NCI-H774 (cell line): Measurements from ENCODE around the gene GLCCI1.

Experiments used
- DNase-seq: peaks from one replicate; lab custom pipeline; 2025; lab: John Stamatoyannopoulos, UW

Gene GLCCI1

GRCh38 chr7:7968544-7969305 lies at the start of gene GLCCI1:
Gene GLCCI1, plus strand, starts transcription at chr7:7968796. Its CDS starts 555 bp downstream, at chr7:7969351.
- DNase-seq: peak; percentile 98

GRCh38 chr7:7919449-7919945 lies 49.1 kb upstream of the GLCCI1 start:
- DNase-seq: no peak

- DNase-seq: no peak
Measured at GRCh38 chr7:7920056-7920455, 48.5 kb upstream of the GLCCI1 start.

- DNase-seq: peak; percentile 6
Measured at GRCh38 chr7:7920481-7920880, 48.1 kb upstream of the GLCCI1 start.

GRCh38 chr7:7921830-7922229 lies 46.8 kb upstream of the GLCCI1 start:
- no peak for DNase-seq

- no peak for DNase-seq
Measured at GRCh38 chr7:7922684-7923385, 45.8 kb upstream of the GLCCI1 start.

- DNase-seq: no peak
Measured at GRCh38 chr7:7923818-7924217, 44.8 kb upstream of the GLCCI1 start.

GRCh38 chr7:7924303-7924702 lies 44.3 kb upstream of the GLCCI1 start:
- no peak for DNase-seq

GRCh38 chr7:7931626-7932025 lies 37.0 kb upstream of the GLCCI1 start:
- DNase-seq: no peak

GRCh38 chr7:7932553-7932952 lies 36.0 kb upstream of the GLCCI1 start:
- no peak for DNase-seq

- no peak for DNase-seq
Measured at GRCh38 chr7:7933915-7934526, 34.6 kb upstream of the GLCCI1 start.

- no peak for DNase-seq
Measured at GRCh38 chr7:7934945-7935344, 33.7 kb upstream of the GLCCI1 start.

GRCh38 chr7:7938471-7938870 lies 30.1 kb upstream of the GLCCI1 start:
- no peak for DNase-seq

- no peak for DNase-seq
Measured at GRCh38 chr7:7943951-7944350, 24.6 kb upstream of the GLCCI1 start.

GRCh38 chr7:7944619-7945282 lies 23.8 kb upstream of the GLCCI1 start:
- DNase-seq: no peak

GRCh38 chr7:7946486-7946885 lies 22.1 kb upstream of the GLCCI1 start:
- DNase-seq: no peak

GRCh38 chr7:7948232-7948631 lies 20.4 kb upstream of the GLCCI1 start:
- DNase-seq: no peak

GRCh38 chr7:7953806-7954205 lies 14.8 kb upstream of the GLCCI1 start:
- no peak for DNase-seq

GRCh38 chr7:7956531-7957128 lies 12.0 kb upstream of the GLCCI1 start:
- DNase-seq: no peak

GRCh38 chr7:7957513-7957912 lies 11.1 kb upstream of the GLCCI1 start:
- no peak for DNase-seq

GRCh38 chr7:7959979-7960670 lies 8.5 kb upstream of the GLCCI1 start:
- no peak for DNase-seq
